ENCODE measurements around the gene FOXL3. TPM values are rescaled to one million over a fixed set of nuclear protein-coding genes. Genes with fewer than 3 reads are reported as not detected.
"Not testable (repeated sequence)": the region's sequence is repeated elsewhere in the genome, so short reads cannot be mapped to it uniquely, and the experiment has no call there.

FOXL3 gene
- total RNA-seq, 1 experiment from 2014 or later, result not detected

DNA sequence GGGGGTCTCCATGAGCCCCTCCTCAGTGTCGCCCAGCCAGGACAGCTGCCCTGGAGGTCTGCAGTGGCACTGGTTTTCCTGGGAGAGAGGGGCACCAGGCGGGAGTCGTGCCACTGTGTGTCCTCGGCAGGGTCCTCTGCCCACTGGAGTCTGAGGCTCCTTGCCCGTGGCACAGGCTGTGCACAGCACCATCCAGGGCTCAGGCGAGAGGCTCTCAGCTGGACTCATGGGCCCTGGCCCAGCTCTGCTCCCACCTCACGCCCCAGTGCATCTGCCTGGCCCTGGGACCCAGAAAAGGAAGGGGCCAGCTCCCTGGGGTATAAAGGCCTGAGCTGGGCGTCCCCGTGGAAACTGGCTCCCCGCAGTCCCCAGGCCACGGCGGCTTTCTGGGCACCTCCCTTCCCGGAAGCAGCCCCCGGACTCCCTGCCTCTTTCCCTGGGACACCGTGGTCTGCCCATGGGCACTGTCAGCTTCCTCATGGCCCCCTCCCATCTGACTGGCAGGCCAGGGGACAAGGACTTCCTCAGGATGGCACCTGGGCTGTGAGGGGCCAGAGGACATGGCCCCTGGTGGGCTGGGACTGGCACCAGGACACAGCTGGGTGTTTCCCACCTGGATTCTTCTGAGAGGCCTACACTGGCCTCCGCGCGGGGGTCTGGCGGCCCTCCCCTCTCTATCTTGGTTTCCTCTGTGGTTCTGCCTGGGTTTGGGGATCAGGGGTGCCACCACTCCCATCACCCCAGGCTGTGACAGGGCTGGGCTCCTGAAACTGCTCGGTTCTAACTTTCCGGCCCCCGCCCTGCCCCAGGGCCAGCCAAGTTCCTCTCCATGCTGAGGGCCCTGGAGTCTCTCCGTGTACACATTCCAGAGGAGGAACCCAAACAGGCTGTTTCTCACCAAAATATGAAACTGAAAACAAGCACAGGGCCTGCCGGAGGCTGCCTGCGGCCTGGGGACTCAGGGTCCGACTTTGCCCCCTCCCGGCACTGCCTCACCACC is 5.5 kb downstream of the FOXL3 start:
- no peaks in the 10 kb centered on the region for H3K36me3 ChIP-seq (ENCODE audit: low read depth)
- no TSS peak for BruUV-seq (replicated peaks)
- no peak overlapping the region for H3K27ac ChIP-seq
- H3K27me3 ChIP-seq (ENCODE audit: insufficient read depth, low read depth), result peaks cover 60% of the 10 kb centered on the region
- H3K4me1 ChIP-seq (replicated peaks; ENCODE audit: insufficient read depth), result no peaks in the 10 kb centered on the region
- H3K9me3 ChIP-seq (ENCODE audit: insufficient read depth, low read depth), result no peaks in the 10 kb centered on the region
- POLR2A ChIA-PET (ENCODE audit: unreplicated experiment), result no interaction called here
- DNase-seq, result no peak
- no peaks in the 10 kb centered on the region for H3F3A ChIP-seq (ENCODE audit: insufficient read depth, low read depth)
- no peak overlapping the region for H2AFZ ChIP-seq
- intact Hi-C loops (cut with micrococcal nuclease; ENCODE audit: unreplicated experiment), result no loop called here
- H3K4me2 ChIP-seq, result no peak overlapping the region
- no peaks in the 10 kb centered on the region for H3K79me2 ChIP-seq (ENCODE audit: low read depth)
- CTCF ChIA-PET, result no interaction called here
- no peak for TF ChIP-seq EZH2 (IDR thresholded peaks at IDR 0.05; ENCODE audit: low read depth)
- TF ChIP-seq, protein P1, sequence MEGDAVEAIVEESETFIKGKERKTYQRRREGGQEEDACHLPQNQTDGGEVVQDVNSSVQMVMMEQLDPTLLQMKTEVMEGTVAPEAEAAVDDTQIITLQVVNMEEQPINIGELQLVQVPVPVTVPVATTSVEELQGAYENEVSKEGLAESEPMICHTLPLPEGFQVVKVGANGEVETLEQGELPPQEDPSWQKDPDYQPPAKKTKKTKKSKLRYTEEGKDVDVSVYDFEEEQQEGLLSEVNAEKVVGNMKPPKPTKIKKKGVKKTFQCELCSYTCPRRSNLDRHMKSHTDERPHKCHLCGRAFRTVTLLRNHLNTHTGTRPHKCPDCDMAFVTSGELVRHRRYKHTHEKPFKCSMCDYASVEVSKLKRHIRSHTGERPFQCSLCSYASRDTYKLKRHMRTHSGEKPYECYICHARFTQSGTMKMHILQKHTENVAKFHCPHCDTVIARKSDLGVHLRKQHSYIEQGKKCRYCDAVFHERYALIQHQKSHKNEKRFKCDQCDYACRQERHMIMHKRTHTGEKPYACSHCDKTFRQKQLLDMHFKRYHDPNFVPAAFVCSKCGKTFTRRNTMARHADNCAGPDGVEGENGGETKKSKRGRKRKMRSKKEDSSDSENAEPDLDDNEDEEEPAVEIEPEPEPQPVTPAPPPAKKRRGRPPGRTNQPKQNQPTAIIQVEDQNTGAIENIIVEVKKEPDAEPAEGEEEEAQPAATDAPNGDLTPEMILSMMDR (conservative IDR thresholded peaks at IDR 0.05), result no peak
- no peaks in the 10 kb centered on the region for H3K9me2 ChIP-seq (ENCODE audit: insufficient read depth)
- no peaks in the 10 kb centered on the region for H4K20me1 ChIP-seq (ENCODE audit: insufficient read depth)
- no peak overlapping the region for H3K4me3 ChIP-seq

DNA sequence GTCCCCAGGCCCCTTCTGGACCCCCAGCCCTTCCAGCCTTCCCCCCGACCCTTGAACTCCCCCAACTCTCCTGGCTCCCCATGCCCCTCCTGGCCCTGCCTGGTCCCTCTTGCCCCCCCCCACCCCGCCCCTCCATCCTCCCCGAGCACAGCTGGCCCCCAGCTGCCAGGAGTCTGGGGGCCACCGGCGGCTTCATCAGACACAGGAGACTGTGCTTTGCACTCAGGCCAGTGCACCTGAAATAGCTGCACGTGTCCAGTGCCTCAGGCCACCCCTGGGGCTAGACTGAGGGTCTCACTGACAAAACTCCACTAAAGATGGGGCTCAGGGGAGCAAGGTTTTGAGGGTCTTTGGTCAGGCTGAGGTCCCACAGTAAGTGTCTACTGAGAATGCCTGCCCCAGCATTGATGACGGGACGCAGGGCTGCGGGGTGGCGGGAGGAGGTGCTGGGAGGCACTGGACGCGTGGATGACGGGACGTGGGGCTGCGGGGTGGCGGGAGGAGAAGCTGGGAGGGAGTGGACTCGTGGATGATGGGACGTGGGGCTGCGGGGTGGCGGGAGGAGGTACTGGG is 6.5 kb downstream of the FOXL3 start:
- Histone ChIP-seq H3K36me3 (ENCODE audit: low read depth) (no peaks in the 10 kb centered on the region), H4K20me1 (ENCODE audit: insufficient read depth) (no peaks in the 10 kb centered on the region), H3K27ac (no peak overlapping the region), H3K79me2 (ENCODE audit: low read depth) (no peaks in the 10 kb centered on the region), H3K4me2 (no peak overlapping the region), H2AFZ (no peak overlapping the region), H3K9me2 (ENCODE audit: insufficient read depth) (no peaks in the 10 kb centered on the region), H3K4me1 (replicated peaks; ENCODE audit: insufficient read depth) (no peaks in the 10 kb centered on the region), H3K27me3 (ENCODE audit: insufficient read depth, low read depth) (peaks cover 62% of the 10 kb centered on the region), H3K4me3 (no peak overlapping the region), H3K9me3 (ENCODE audit: insufficient read depth, low read depth) (no peaks in the 10 kb centered on the region), H3F3A (ENCODE audit: insufficient read depth, low read depth) (no peaks in the 10 kb centered on the region)
- DNase-seq, result no peak
- intact Hi-C loops (cut with micrococcal nuclease; ENCODE audit: unreplicated experiment), result no loop called here
- no peak for TF ChIP-seq EZH2 (IDR thresholded peaks at IDR 0.05; ENCODE audit: low read depth)
- TF ChIP-seq, protein P1 (conservative IDR thresholded peaks at IDR 0.05), result no peak
- CTCF ChIA-PET, result interaction anchor here (0.8 kb wide), 1 partner anchor 21 kb away, joined by 5 read pairs; no protein-coding TSS in a partner anchor
- BruUV-seq (replicated peaks), result no TSS peak
- POLR2A ChIA-PET (ENCODE audit: unreplicated experiment), result no interaction called here

DNA sequence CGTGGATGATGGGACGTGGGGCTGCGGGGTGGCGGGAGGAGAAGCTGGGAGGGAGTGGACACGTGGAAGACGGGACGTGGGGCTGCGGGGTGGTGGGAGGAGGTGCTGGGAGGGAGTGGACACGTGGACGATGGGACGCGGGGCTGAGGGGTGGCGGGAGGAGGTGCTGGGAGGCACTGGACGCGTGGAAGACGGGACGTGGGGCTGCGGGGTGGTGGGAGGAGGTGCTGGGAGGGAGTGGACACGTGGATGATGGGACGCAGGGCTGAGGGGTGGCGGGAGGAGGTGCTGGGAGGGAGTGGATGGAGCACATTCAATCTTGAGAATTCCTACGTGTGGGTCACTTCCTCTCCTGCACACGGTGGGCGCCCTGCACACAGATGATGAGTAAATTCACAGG is 7.2 kb downstream of the FOXL3 start:
- POLR2A ChIA-PET (ENCODE audit: unreplicated experiment); H3K79me2 ChIP-seq (ENCODE audit: low read depth); H3K36me3 ChIP-seq (ENCODE audit: low read depth); H2AFZ ChIP-seq; BruUV-seq (replicated peaks); H3K27ac ChIP-seq; intact Hi-C loops (cut with micrococcal nuclease; ENCODE audit: unreplicated experiment); H3K9me3 ChIP-seq (ENCODE audit: insufficient read depth, low read depth); H3K4me2 ChIP-seq; H3K4me3 ChIP-seq; H3F3A ChIP-seq (ENCODE audit: insufficient read depth, low read depth); H4K20me1 ChIP-seq (ENCODE audit: insufficient read depth); DNase-seq; H3K4me1 ChIP-seq (replicated peaks; ENCODE audit: insufficient read depth); H3K9me2 ChIP-seq (ENCODE audit: insufficient read depth): not testable (repeated sequence)
- CTCF ChIA-PET, result interaction anchor here (0.8 kb wide), 1 partner anchor 22 kb away, joined by 5 read pairs; no protein-coding TSS in a partner anchor
- H3K27me3 ChIP-seq (ENCODE audit: insufficient read depth, low read depth), result peaks cover 66% of the 10 kb centered on the region

Measured in PC-9 (cell line).